HepG2 (cell line): ENCODE data around the gene H3-3A. TPM values are rescaled to one million over a fixed set of nuclear protein-coding genes. Genes with fewer than 3 reads are reported as not detected.

Source experiments
- AHDC1 ChIP-seq: sonication (generic); formaldehyde crosslinking; IDR thresholded peaks from 2 replicates; pipeline ENCODE4 v1.5.1; 2020; ENCODE audit warnings: mild to moderate bottlenecking, missing genetic modification reagents, borderline replicate concordance
- CCAR2 ChIP-seq: fragments of 200-400 bp; formaldehyde crosslinking; optimal IDR thresholded peaks from 2 replicates; pipeline ENCODE3; 2018; ENCODE audit warnings: low read depth, mild to moderate bottlenecking, low read length, moderate library complexity
- FOXC1 ChIP-seq: sonication (generic); formaldehyde crosslinking; IDR thresholded peaks from 2 replicates; pipeline ENCODE4 v1.8.0; 2022; ENCODE audit warnings: mild to moderate bottlenecking, missing genetic modification reagents, borderline replicate concordance
- KMT2A ChIP-seq: sonication (generic); formaldehyde crosslinking; IDR thresholded peaks from 2 replicates; pipeline ENCODE4 v1.4.0; 2020; ENCODE audit warnings: missing genetic modification reagents
- MTERF4 ChIP-seq: sonication (generic); formaldehyde crosslinking; IDR thresholded peaks from 2 replicates; pipeline ENCODE4 v1.8.0; 2023; ENCODE audit warnings: mild to moderate bottlenecking, missing genetic modification reagents
- NR1H2 ChIP-seq: sonication (generic); formaldehyde crosslinking; IDR thresholded peaks from 2 replicates; pipeline ENCODE4 v1.8.1; 2022; ENCODE audit warnings: low read depth, missing genetic modification reagents, borderline replicate concordance
- PRDM4 ChIP-seq: sonication (generic); formaldehyde crosslinking; IDR thresholded peaks from 2 replicates; pipeline ENCODE4 v1.9.0; 2021; ENCODE audit warnings: missing genetic modification reagents, borderline replicate concordance
- RBFOX2 ChIP-seq: fragments of 200-400 bp; formaldehyde crosslinking; IDR thresholded peaks from 2 replicates; pipeline ENCODE4 v1.6.1; 2017; ENCODE audit warnings: low read depth, mild to moderate bottlenecking, low read length
- TGIF2 ChIP-seq: IDR thresholded peaks from 2 replicates; pipeline ENCODE4 v1.6.1; 2016; ENCODE audit warnings: control low read depth, missing compliant biosample characterization
- UBTF ChIP-seq: sonication (generic); formaldehyde crosslinking; IDR thresholded peaks from 2 replicates; pipeline ENCODE4 v1.4.0; 2020; ENCODE audit warnings: mild to moderate bottlenecking, missing genetic modification reagents
- ZMAT5 ChIP-seq: sonication (generic); formaldehyde crosslinking; IDR thresholded peaks from 2 replicates; pipeline ENCODE4 v1.5.0; 2020; ENCODE audit warnings: mild to moderate bottlenecking, low read depth, missing genetic modification reagents, borderline replicate concordance
- ZNF589 ChIP-seq: sonication (generic); formaldehyde crosslinking; conservative IDR thresholded peaks from 2 replicates; pipeline ENCODE4 v1.8.0; 2022; ENCODE audit warnings: mild to moderate bottlenecking, moderate library complexity, missing genetic modification reagents
- ZNF639 ChIP-seq: conservative IDR thresholded peaks from 2 replicates; pipeline ENCODE4 v1.6.1; 2018; ENCODE audit warnings: missing genetic modification reagents
- ZNF790 ChIP-seq: sonication (generic); formaldehyde crosslinking; IDR thresholded peaks from 2 replicates; pipeline ENCODE4 v1.8.0; 2022; ENCODE audit warnings: missing genetic modification reagents, mild to moderate bottlenecking, borderline replicate concordance
- polyA plus RNA-seq, 8 experiments: library from polyadenylated mRNA; depleted of rRNA in 3 of 8; stranded (reverse) in 7 of 8; unstranded in 1 of 8; fragments of >200 nt; fragmentation: Illumina TruSeq in 4 of 8; extraction: Trizol in 4 of 8; gene quantifications; 2 replicates each; pipeline versions ENCODE4 v1.2.1 to v1.2.3, GENCODE V29; 2011 to 2016; ENCODE audit warnings: low read depth in 4 of 8, missing spikeins in 1 of 8, mixed read lengths in 1 of 8; ENCODE audit not compliant: insufficient read depth in 1 of 8
- total RNA-seq, 5 experiments: library from RNA; depleted of rRNA; stranded (reverse); fragments of >200 nt; fragmentation: Illumina TruSeq; extraction: Trizol; gene quantifications; 2 replicates each; pipeline ENCODE4 v1.2.3, GENCODE V29; 2016; ENCODE audit warnings: low read depth in 1 of 5

The H3-3A gene
- total and polyA plus RNA-seq, 2 of the 13 experiments (the other 11 are each of a cell fraction or from before 2014, with no cell fraction given): 221 to 320 TPM

GRCh38 chr1:226110249-226111097, 48.0 kb downstream of the H3-3A start (continued):
- no peak for TF ChIP-seq MTERF4
- TF ChIP-seq PRDM4 (CRISPR knock-in tag): no peak
- TF ChIP-seq RBFOX2: peak; percentile 68
- TF ChIP-seq AHDC1: no peak
- no peak for TF ChIP-seq ZNF639 (CRISPR knock-in tag)
- no peak for TF ChIP-seq ZNF589 (CRISPR knock-in tag)
- TF ChIP-seq FOXC1: peak; percentile 62; the same call in 1 of the 2 replicates
- TF ChIP-seq UBTF (CRISPR knock-in tag): peak; percentile 87
- TF ChIP-seq NR1H2 (CRISPR knock-in tag): no peak
- no peak for TF ChIP-seq CCAR2
- TF ChIP-seq TGIF2: no peak
- TF ChIP-seq ZNF790: no peak
- TF ChIP-seq ZMAT5 (CRISPR knock-in tag): no peak
- peak; percentile 56; the same call in 1 of the 2 replicates for TF ChIP-seq KMT2A (CRISPR knock-in tag)
